ENCODE results near the gene CBARP. TPM values are rescaled to one million over a fixed set of nuclear protein-coding genes. Genes with fewer than 3 reads are reported as not detected.

Gene CBARP
- total RNA-seq, 1 donor from 2014 or later: 1.0 TPM

Other genes starting within 250 kb of the CBARP start
- not detected for gene GRIN3B, start 237.6 kb downstream of the CBARP start, total RNA-seq
- gene TMEM259, start 216.9 kb downstream of the CBARP start, total RNA-seq: 167 TPM
- gene RNU6-2, start 216.5 kb downstream of the CBARP start, total RNA-seq: not detected
- gene CNN2, start 211.4 kb downstream of the CBARP start, total RNA-seq: 220 TPM
- gene ABCA7, start 197.9 kb downstream of the CBARP start, total RNA-seq: 51.0 TPM
- 98.2 TPM for gene ARHGAP45, start 170.8 kb downstream of the CBARP start, total RNA-seq
- gene POLR2E, start 142.6 kb downstream of the CBARP start, total RNA-seq: 155 TPM
- gene GPX4, start 134.0 kb downstream of the CBARP start, total RNA-seq: 387 TPM
- gene SBNO2, start 63.7 kb downstream of the CBARP start, total RNA-seq: 125 TPM
- 51.8 TPM for gene STK11, start 32.2 kb downstream of the CBARP start, total RNA-seq
- gene ATP5F1D, start 3.7 kb upstream of the CBARP start, total RNA-seq: 126 TPM
- gene MIDN, start 10.6 kb upstream of the CBARP start, total RNA-seq: 135 TPM
- gene CIRBP, start 31.3 kb upstream of the CBARP start, total RNA-seq: 322 TPM
- gene FAM174C, start 37.5 kb upstream of the CBARP start, total RNA-seq: 41.4 TPM
- not detected for gene EFNA2, start 47.9 kb upstream of the CBARP start, total RNA-seq
- 78.2 TPM for gene NDUFS7, start 145.9 kb upstream of the CBARP start, total RNA-seq
- gene GAMT, start 163.5 kb upstream of the CBARP start, total RNA-seq: 7.1 TPM
- gene DAZAP1, start 169.6 kb upstream of the CBARP start, total RNA-seq: 98.7 TPM
- 841 TPM for gene RPS15, start 200.4 kb upstream of the CBARP start, total RNA-seq
- 0.20 TPM for gene APC2, start 212.1 kb upstream of the CBARP start, total RNA-seq
- gene C19orf25, start 241.2 kb upstream of the CBARP start, total RNA-seq: 26.3 TPM

All from upper lobe of right lung (tissue), 1 donor.